Left cardiac atrium (tissue), 4 donors: ENCODE measurements around the gene PPM1B. TPM values are rescaled to one million over a fixed set of nuclear protein-coding genes. Genes with fewer than 3 reads are reported as not detected.

Experiments
- ATAC-seq, 2 donors: fragments of 200-7000 bp; cut with Tn5 transposase; one replicate each; pipeline ENCODE4 v1.9.1; 2020; ENCODE audit warnings: mild to moderate bottlenecking in 2 of 2, moderate library complexity in 2 of 2
- DNase-seq: peaks from one replicate; pipeline ENCODE4 v3.0.0-alpha.2; 2020
- intact Hi-C, 2 donors: fragments of 100-400 bp; cut with DNase I; formaldehyde crosslinking; loops; one replicate each; pipeline versions ENCODE4 v1.14.1 to v1.15.1; 2022 to 2023
- total RNA-seq, 2 donors: library from RNA; stranded (reverse); fragmentation: NEBNext Ultra II Directional; extraction: Animal tissue kit (Norgen Biotek cat#: 25700); gene quantifications; one replicate each; pipeline ENCODE4 v1.2.1, GENCODE V29; 2021
- donor health status: DM: no; HTN: yes; CAD: no.
- donor health status: DM: no; HTN: yes; CAD: no; lungs with severe emphysema.
- donor health status: DM: yes; HTN: yes; CAD: no.
- donor health status: Dilated cardiomyopathy.

Gene PPM1B
- total RNA-seq, 2 donors from 2014 or later: 41.1 to 42.3 TPM

DNA sequence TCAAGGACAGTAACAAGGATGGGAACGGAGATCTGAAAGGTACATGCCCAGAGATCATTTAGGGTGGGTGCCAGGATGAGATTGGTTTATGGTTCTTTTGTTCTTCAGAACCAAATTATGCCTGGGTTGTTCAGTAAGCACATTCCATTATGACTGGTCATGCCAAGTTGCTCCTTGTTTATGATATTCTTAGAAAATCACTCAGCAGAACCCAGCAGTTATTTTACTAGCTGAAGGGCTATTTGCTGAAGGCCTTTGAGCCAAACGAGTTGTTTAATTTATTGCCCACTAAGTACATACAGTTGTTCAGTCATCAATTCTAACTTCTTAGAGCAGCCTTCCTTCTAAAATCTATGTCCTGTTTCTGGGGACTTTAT is 107.2 kb downstream of the PPM1B start:
- ATAC-seq: no peak
- intact Hi-C loops: no loop called here
- DNase-seq: no peak

DNA sequence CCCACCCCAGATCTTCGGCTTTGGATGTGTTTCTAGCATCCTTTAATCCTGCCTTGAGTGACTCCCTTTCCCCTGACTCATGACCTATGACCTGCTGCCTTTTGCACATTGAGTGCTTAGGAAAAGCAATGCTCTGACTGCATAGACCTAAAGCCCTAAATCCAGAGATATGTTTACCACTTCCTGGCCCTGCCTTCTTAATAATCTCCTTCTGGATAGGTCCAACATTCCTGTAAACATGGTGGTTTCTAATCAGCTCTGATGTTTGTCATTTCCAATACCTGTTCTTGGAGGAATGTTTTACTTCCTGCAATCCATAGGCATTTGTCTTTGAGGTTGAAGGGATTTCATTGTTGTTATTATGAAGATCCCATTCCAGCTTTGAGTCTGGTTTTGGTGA is 108.9 kb downstream of the PPM1B start:
- ATAC-seq (no peak), DNase-seq (no peak)
- intact Hi-C loops: no loop called here

DNA sequence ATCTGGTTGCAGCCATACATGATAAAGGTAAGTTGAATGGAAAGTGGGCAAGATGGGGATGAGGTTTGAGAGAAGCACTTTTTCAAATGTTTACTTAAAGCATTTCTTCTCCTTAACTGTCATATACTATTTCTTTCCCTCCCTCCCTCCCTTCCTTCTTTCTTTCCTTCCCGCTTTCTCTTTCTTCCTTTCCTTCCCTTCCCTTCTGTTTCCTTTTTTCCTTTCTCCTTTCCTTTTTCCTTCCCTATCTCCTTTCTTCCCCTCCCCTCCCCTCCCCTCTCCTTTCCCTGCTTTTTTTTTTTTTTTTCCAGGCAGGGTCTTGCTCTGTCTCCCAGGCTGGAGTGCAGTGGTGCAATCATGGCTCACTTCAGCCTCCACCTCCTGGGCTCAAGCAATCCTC is 112.2 kb downstream of the PPM1B start:
- ATAC-seq: no peak
- intact Hi-C loops: no loop called here
- no peak for DNase-seq

Other genes with a start within 250 kb of the PPM1B start
- 10 to 100 TPM; 64.4 to 96.9 TPM for gene LRPPRC, start 172.9 kb upstream of the PPM1B start, total RNA-seq
- gene SLC3A1, start 106.6 kb downstream of the PPM1B start, total RNA-seq: under 1 TPM in 1 of 2 donors, not detected in 1; 0.24 TPM
- 10 to 100 TPM; 70.4 to 77.4 TPM for gene PREPL, start 192.6 kb downstream of the PPM1B start, total RNA-seq
- 1 to 10 TPM; 6.6 to 7.1 TPM for gene CAMKMT, start 193.1 kb downstream of the PPM1B start, total RNA-seq